Measurements from ENCODE around the gene CHCHD6. TPM values are rescaled to one million over a fixed set of nuclear protein-coding genes. Genes with fewer than 3 reads are reported as not detected.

CHCHD6 gene
- total RNA-seq, 1 donor from 2014 or later: 31.0 TPM

GRCh38 chr3:126990024-126990700 lies 286.1 kb downstream of the CHCHD6 start:
- H3K4me3 Mint-ChIP-seq: no peak overlapping the region
- no peaks in the 10 kb centered on the region for H3K27me3 Mint-ChIP-seq (ENCODE audit: low read depth)
- H3K36me3 Mint-ChIP-seq: no peaks in the 10 kb centered on the region
- no peak for DNase-seq (ENCODE audit: low spot score in 2 of 2, unreplicated experiment in 2 of 2)
- H3K27ac Mint-ChIP-seq: no peak overlapping the region
- peaks cover 14% of the 10 kb centered on the region for H3K4me1 Mint-ChIP-seq
- H3K9me3 Mint-ChIP-seq: no peaks in the 10 kb centered on the region
- TF ChIP-seq CTCF (IDR thresholded peaks at IDR 0.05; ENCODE audit: unreplicated experiment): no peak

GRCh38 chr3:126990890-126991289 lies 286.9 kb downstream of the CHCHD6 start:
- DNase-seq (ENCODE audit: low spot score in 2 of 2, unreplicated experiment in 2 of 2): no peak
- no peaks in the 10 kb centered on the region for H3K9me3 Mint-ChIP-seq
- peaks cover 6% of the 10 kb centered on the region for H3K4me1 Mint-ChIP-seq
- H3K36me3 Mint-ChIP-seq: no peaks in the 10 kb centered on the region
- H3K27me3 Mint-ChIP-seq (ENCODE audit: low read depth): no peaks in the 10 kb centered on the region
- no peak overlapping the region for H3K27ac Mint-ChIP-seq
- TF ChIP-seq CTCF (IDR thresholded peaks at IDR 0.05; ENCODE audit: unreplicated experiment): no peak
- no peak overlapping the region for H3K4me3 Mint-ChIP-seq

GRCh38 chr3:126991366-126992200 lies 287.5 kb downstream of the CHCHD6 start:
- H3K27me3 Mint-ChIP-seq (ENCODE audit: low read depth): no peaks in the 10 kb centered on the region
- H3K27ac Mint-ChIP-seq: no peak overlapping the region
- TF ChIP-seq CTCF (IDR thresholded peaks at IDR 0.05; ENCODE audit: unreplicated experiment): no peak
- no peak for DNase-seq (ENCODE audit: low spot score in 2 of 2, unreplicated experiment in 2 of 2)
- no peak overlapping the region for H3K4me3 Mint-ChIP-seq
- no peaks in the 10 kb centered on the region for H3K4me1 Mint-ChIP-seq
- H3K9me3 Mint-ChIP-seq: no peaks in the 10 kb centered on the region
- no peaks in the 10 kb centered on the region for H3K36me3 Mint-ChIP-seq

GRCh38 chr3:126992216-126992615 lies 288.2 kb downstream of the CHCHD6 start:
- no peak overlapping the region for H3K4me3 Mint-ChIP-seq
- TF ChIP-seq CTCF (IDR thresholded peaks at IDR 0.05; ENCODE audit: unreplicated experiment): no peak
- no peak for DNase-seq (ENCODE audit: low spot score in 2 of 2, unreplicated experiment in 2 of 2)
- H3K36me3 Mint-ChIP-seq: no peaks in the 10 kb centered on the region
- H3K27me3 Mint-ChIP-seq (ENCODE audit: low read depth): no peaks in the 10 kb centered on the region
- H3K4me1 Mint-ChIP-seq: no peaks in the 10 kb centered on the region
- H3K9me3 Mint-ChIP-seq: no peaks in the 10 kb centered on the region
- no peak overlapping the region for H3K27ac Mint-ChIP-seq

GRCh38 chr3:126992776-126993175 lies 288.7 kb downstream of the CHCHD6 start:
- Mint-ChIP-seq H3K27ac (no peak overlapping the region), H3K4me1 (no peaks in the 10 kb centered on the region), H3K36me3 (no peaks in the 10 kb centered on the region), H3K4me3 (no peak overlapping the region), H3K9me3 (no peaks in the 10 kb centered on the region), H3K27me3 (ENCODE audit: low read depth) (no peaks in the 10 kb centered on the region)
- no peak for TF ChIP-seq CTCF (IDR thresholded peaks at IDR 0.05; ENCODE audit: unreplicated experiment)
- no peak for DNase-seq (ENCODE audit: low spot score in 2 of 2, unreplicated experiment in 2 of 2)
